A549 (cell line): ENCODE data around the gene OPA1.

Experiments
- CBX8 ChIP-seq: fragments of 200-600 bp; sonication (generic); IDR thresholded peaks from 2 replicates; pipeline ENCODE4 v1.6.1; 2016
- CHD4 ChIP-seq: fragments of 200-600 bp; sonication (generic); IDR thresholded peaks from 2 replicates; pipeline ENCODE4 v1.6.1; 2016; ENCODE audit warnings: antibody characterized with exemption, mild to moderate bottlenecking, borderline replicate concordance
- EP300 ChIP-seq, 2 experiments: fragments of >200 bp; sonication (Bioruptor Twin); formaldehyde crosslinking; IDR thresholded peaks; 2 replicates in 1 of 2; 3 replicates in 1 of 2; pipeline ENCODE4 v1.6.1; 2016 to 2017
- ESRRA ChIP-seq: fragments of 150-350 bp; IDR thresholded peaks from 2 replicates; pipeline ENCODE4 v1.6.1; 2014; ENCODE audit warnings: mild to moderate bottlenecking, low read length, borderline replicate concordance
- KDM5A ChIP-seq: fragments of 200-600 bp; sonication (generic); IDR thresholded peaks from 2 replicates; pipeline ENCODE4 v1.6.1; 2016; ENCODE audit warnings: antibody characterized with exemption, mild to moderate bottlenecking
- MAFK ChIP-seq: fragments of 450-650 bp; IDR thresholded peaks from 2 replicates; pipeline ENCODE4 v1.6.1; 2014; ENCODE audit not compliant: partially characterized antibody
- PHF8 ChIP-seq: fragments of 200-600 bp; sonication (generic); IDR thresholded peaks from 2 replicates; pipeline ENCODE4 v1.6.1; 2016; ENCODE audit warnings: low read depth, mild to moderate bottlenecking, antibody characterized with exemption, moderate library complexity, borderline replicate concordance
- POLR2A ChIP-seq: IDR thresholded peaks from 2 replicates; pipeline ENCODE4 v1.6.1; 2012; ENCODE audit warnings: mild to moderate bottlenecking, low read length
- RAD21 ChIP-seq, 2 experiments: fragments of >200 bp in 1 of 2; sonication (Bioruptor Twin) in 1 of 2; formaldehyde crosslinking in 1 of 2; IDR thresholded peaks in 1 of 2; conservative IDR thresholded peaks in 1 of 2; 2 replicates in 1 of 2; 3 replicates in 1 of 2; pipeline ENCODE4 v1.6.1; 2012 to 2018; ENCODE audit warnings: inconsistent platforms in 1 of 2
- RFX5 ChIP-seq: fragments of 450-650 bp; IDR thresholded peaks from 2 replicates; pipeline ENCODE4 v1.7.1; 2014; ENCODE audit warnings: antibody characterized with exemption, mild to moderate bottlenecking, moderate library complexity
- ZSCAN20 ChIP-seq: fragments of 250-450 bp; sonication (Bioruptor Pico); IDR thresholded peaks from 2 replicates; pipeline ENCODE4 v1.8.0; 2022; ENCODE audit warnings: mild to moderate bottlenecking, moderate library complexity
- TF ChIP-seq, protein P1 (sequence below): fragments of >200 bp; sonication (Bioruptor Twin); formaldehyde crosslinking; IDR thresholded peaks from 3 replicates; pipeline ENCODE4 v1.5.1; 2016

DNA sequence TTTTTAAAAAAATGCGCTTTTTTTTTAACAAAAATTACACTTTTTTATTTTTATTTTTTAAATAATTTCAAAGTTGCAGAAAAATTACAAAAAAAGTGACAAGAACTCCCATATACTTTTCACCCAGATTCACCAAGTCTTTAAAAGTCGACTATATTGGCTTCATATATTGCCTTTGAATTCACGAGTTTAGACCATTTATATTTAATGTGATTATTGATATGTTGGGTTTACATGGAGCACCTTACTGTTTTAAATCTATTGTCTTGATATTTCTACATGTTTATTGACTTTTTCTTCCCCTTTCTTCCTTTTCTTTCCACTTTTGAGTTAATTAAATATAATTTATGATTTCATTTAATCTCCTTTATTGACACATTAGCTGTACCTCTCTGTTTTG is 127.2 kb downstream of the OPA1 start:
- TF ChIP-seq ESRRA = no peak
- TF ChIP-seq PHF8 = no peak
- TF ChIP-seq, protein P1, sequence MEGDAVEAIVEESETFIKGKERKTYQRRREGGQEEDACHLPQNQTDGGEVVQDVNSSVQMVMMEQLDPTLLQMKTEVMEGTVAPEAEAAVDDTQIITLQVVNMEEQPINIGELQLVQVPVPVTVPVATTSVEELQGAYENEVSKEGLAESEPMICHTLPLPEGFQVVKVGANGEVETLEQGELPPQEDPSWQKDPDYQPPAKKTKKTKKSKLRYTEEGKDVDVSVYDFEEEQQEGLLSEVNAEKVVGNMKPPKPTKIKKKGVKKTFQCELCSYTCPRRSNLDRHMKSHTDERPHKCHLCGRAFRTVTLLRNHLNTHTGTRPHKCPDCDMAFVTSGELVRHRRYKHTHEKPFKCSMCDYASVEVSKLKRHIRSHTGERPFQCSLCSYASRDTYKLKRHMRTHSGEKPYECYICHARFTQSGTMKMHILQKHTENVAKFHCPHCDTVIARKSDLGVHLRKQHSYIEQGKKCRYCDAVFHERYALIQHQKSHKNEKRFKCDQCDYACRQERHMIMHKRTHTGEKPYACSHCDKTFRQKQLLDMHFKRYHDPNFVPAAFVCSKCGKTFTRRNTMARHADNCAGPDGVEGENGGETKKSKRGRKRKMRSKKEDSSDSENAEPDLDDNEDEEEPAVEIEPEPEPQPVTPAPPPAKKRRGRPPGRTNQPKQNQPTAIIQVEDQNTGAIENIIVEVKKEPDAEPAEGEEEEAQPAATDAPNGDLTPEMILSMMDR = no peak
- TF ChIP-seq MAFK = no peak
- no peak for TF ChIP-seq CHD4
- TF ChIP-seq RFX5 = no peak
- TF ChIP-seq RAD21 (conservative IDR thresholded peaks at IDR 0.05 in 1 of 2, IDR thresholded peaks at IDR 0.05 in 1 of 2) = no peak
- TF ChIP-seq ZSCAN20 (CRISPR knock-in tag) = no peak
- TF ChIP-seq POLR2A = no peak
- no peak for TF ChIP-seq CBX8
- TF ChIP-seq KDM5A = no peak
- no peak for TF ChIP-seq EP300 (IDR thresholded peaks at IDR 0.05)
